Measurements from ENCODE around the gene TAB2. TPM values are rescaled to one million over a fixed set of nuclear protein-coding genes. Genes with fewer than 3 reads are reported as not detected.
"Not testable (repeated sequence)": the region's sequence is repeated elsewhere in the genome, so short reads cannot be mapped to it uniquely, and the experiment has no call there.

TAB2 gene
- total RNA-seq, 2 experiments from 2014 or later, result 120 to 138 TPM

GRCh38 chr6:149316740-149317643 lies 520 bp upstream of the TAB2 start:
- H3K36me3 Mint-ChIP-seq, result peaks cover 35% of the 10 kb centered on the region
- ATAC-seq (peak; percentile 74), DNase-seq (peak; percentile 94)
- CTCF ChIA-PET, result interaction anchor here (0.8 to 2.8 kb wide), 14 partner anchors 16 to 289 kb away, joined by 3 to 7 read pairs (median 4); no protein-coding TSS in a partner anchor
- peak overlapping the region; percentile 89 for H3K27ac Mint-ChIP-seq
- H3K27me3 Mint-ChIP-seq, result no peaks in the 10 kb centered on the region
- peak overlapping the region; percentile 92 for H3K4me3 Mint-ChIP-seq
- peaks cover 25% of the 10 kb centered on the region for H3K4me1 Mint-ChIP-seq
- peaks cover 7% of the 10 kb centered on the region for H3K9me3 Mint-ChIP-seq (ENCODE audit: low read depth)

- peak; percentile 82 for DNase-seq
- CTCF ChIA-PET, result interaction anchor here (1.3 to 1.5 kb wide), 4 partner anchors 16 to 233 kb away, joined by 3 to 5 read pairs (median 4); no protein-coding TSS in a partner anchor
- H3K27me3 Mint-ChIP-seq, result no peaks in the 10 kb centered on the region
- H3K4me1 Mint-ChIP-seq, result peaks cover 40% of the 10 kb centered on the region
- H3K36me3 Mint-ChIP-seq, result peaks cover 38% of the 10 kb centered on the region
- ATAC-seq, result peak; percentile 29
- H3K27ac Mint-ChIP-seq, result peak overlapping the region; percentile 91
- peaks cover under 1% of the 10 kb centered on the region for H3K9me3 Mint-ChIP-seq (ENCODE audit: low read depth)
- H3K4me3 Mint-ChIP-seq, result peak overlapping the region; percentile 92
These were observed 1.2 kb downstream of the TAB2 start for GRCh38 chr6:149318581-149319286.

GRCh38 chr6:149319422-149319821 lies 1.9 kb downstream of the TAB2 start:
- DNase-seq, result no peak
- Mint-ChIP-seq H3K36me3 (peaks cover 42% of the 10 kb centered on the region), H3K9me3 (ENCODE audit: low read depth) (no peaks in the 10 kb centered on the region), H3K27ac (peak overlapping the region; percentile 91), H3K4me1 (peaks cover 41% of the 10 kb centered on the region), H3K27me3 (no peaks in the 10 kb centered on the region), H3K4me3 (peak overlapping the region; percentile 92)
- CTCF ChIA-PET, result interaction anchor here (1.0 to 1.5 kb wide), 3 partner anchors 15 to 234 kb away, joined by 3 to 5 read pairs (median 3); no protein-coding TSS in a partner anchor
- no peak for ATAC-seq

- peaks cover 43% of the 10 kb centered on the region for H3K4me1 Mint-ChIP-seq
- H3K27ac Mint-ChIP-seq, result peak overlapping the region; percentile 91
- not testable (repeated sequence) for ATAC-seq; H3K27me3 Mint-ChIP-seq; DNase-seq; H3K9me3 Mint-ChIP-seq (ENCODE audit: low read depth)
- CTCF ChIA-PET, result interaction anchor here (1.0 to 1.5 kb wide), 3 partner anchors 15 to 235 kb away, joined by 3 to 5 read pairs (median 3); no protein-coding TSS in a partner anchor
- peak overlapping the region; percentile 92 for H3K4me3 Mint-ChIP-seq
- peaks cover 43% of the 10 kb centered on the region for H3K36me3 Mint-ChIP-seq
These were observed 2.5 kb downstream of the TAB2 start for GRCh38 chr6:149320016-149320415.

GRCh38 chr6:149320796-149321195 lies 3.3 kb downstream of the TAB2 start:
- H3K27ac Mint-ChIP-seq, result peak overlapping the region; percentile 91
- H3K36me3 Mint-ChIP-seq, result peaks cover 44% of the 10 kb centered on the region
- peaks cover 46% of the 10 kb centered on the region for H3K4me1 Mint-ChIP-seq
- H3K4me3 Mint-ChIP-seq, result peak overlapping the region; percentile 92
- ATAC-seq (no peak), DNase-seq (no peak)
- no peaks in the 10 kb centered on the region for H3K9me3 Mint-ChIP-seq (ENCODE audit: low read depth)
- H3K27me3 Mint-ChIP-seq, result no peaks in the 10 kb centered on the region
- CTCF ChIA-PET, result interaction anchor here (1.1 to 3.5 kb wide), 3 partner anchors 12 to 288 kb away, joined by 3 to 23 read pairs (median 3); no protein-coding TSS in a partner anchor

GRCh38 chr6:149323353-149323752 lies 5.8 kb downstream of the TAB2 start:
- CTCF ChIA-PET, result interaction anchor here (0.6 to 3.5 kb wide), 6 partner anchors 12 to 238 kb away, joined by 3 to 23 read pairs (median 4); no protein-coding TSS in a partner anchor
- Mint-ChIP-seq H3K27me3 (no peaks in the 10 kb centered on the region), H3K4me3 (peak overlapping the region; percentile 60), H3K9me3 (ENCODE audit: low read depth) (no peaks in the 10 kb centered on the region), H3K27ac (peak overlapping the region; percentile 84), H3K4me1 (peaks cover 60% of the 10 kb centered on the region), H3K36me3 (peaks cover 55% of the 10 kb centered on the region)
- ATAC-seq (no peak), DNase-seq (no peak)

GRCh38 chr6:149323925-149324324 lies 6.4 kb downstream of the TAB2 start:
- ATAC-seq (no peak), DNase-seq (no peak)
- H3K27me3 Mint-ChIP-seq, result no peaks in the 10 kb centered on the region
- H3K9me3 Mint-ChIP-seq (ENCODE audit: low read depth), result no peaks in the 10 kb centered on the region
- peak overlapping the region; percentile 60 for H3K4me3 Mint-ChIP-seq
- CTCF ChIA-PET, result interaction anchor here (1.4 to 3.5 kb wide), 4 partner anchors 12 to 159 kb away, joined by 4 to 23 read pairs (median 6); no protein-coding TSS in a partner anchor
- H3K36me3 Mint-ChIP-seq, result peaks cover 55% of the 10 kb centered on the region
- peaks cover 66% of the 10 kb centered on the region for H3K4me1 Mint-ChIP-seq
- H3K27ac Mint-ChIP-seq, result peak overlapping the region; percentile 84

- CTCF ChIA-PET, result interaction anchor here (2.4 to 3.5 kb wide), 3 partner anchors 11 to 108 kb away, joined by 6 to 23 read pairs (median 8); no protein-coding TSS in a partner anchor
- H3K27ac Mint-ChIP-seq, result peak overlapping the region; percentile 72
- peak overlapping the region; percentile 30 for H3K4me3 Mint-ChIP-seq
- DNase-seq (no peak), ATAC-seq (peak; percentile 26)
- no peaks in the 10 kb centered on the region for H3K9me3 Mint-ChIP-seq (ENCODE audit: low read depth)
- no peaks in the 10 kb centered on the region for H3K27me3 Mint-ChIP-seq
- peaks cover 71% of the 10 kb centered on the region for H3K4me1 Mint-ChIP-seq
- H3K36me3 Mint-ChIP-seq, result peaks cover 50% of the 10 kb centered on the region
These were observed 6.9 kb downstream of the TAB2 start for GRCh38 chr6:149324428-149324827.

GRCh38 chr6:149325648-149326236 lies 8.2 kb downstream of the TAB2 start:
- no peak overlapping the region for H3K4me3 Mint-ChIP-seq
- CTCF ChIA-PET, result interaction anchor here (0.6 to 2.7 kb wide), 4 partner anchors 9 to 106 kb away, joined by 3 to 8 read pairs (median 7); no protein-coding TSS in a partner anchor
- H3K4me1 Mint-ChIP-seq, result peaks cover 81% of the 10 kb centered on the region
- H3K9me3 Mint-ChIP-seq (ENCODE audit: low read depth), result no peaks in the 10 kb centered on the region
- H3K27me3 Mint-ChIP-seq, result no peaks in the 10 kb centered on the region
- H3K36me3 Mint-ChIP-seq, result peaks cover 48% of the 10 kb centered on the region
- H3K27ac Mint-ChIP-seq, result no peak overlapping the region
- DNase-seq, result no peak
- no peak for ATAC-seq

GRCh38 chr6:149327638-149328037 lies 10.1 kb downstream of the TAB2 start:
- CTCF ChIA-PET, result interaction anchor here (0.7 to 1.0 kb wide), 2 partner anchors 10 to 104 kb away, joined by 4 read pairs; no protein-coding TSS in a partner anchor
- Mint-ChIP-seq H3K9me3 (ENCODE audit: low read depth) (no peaks in the 10 kb centered on the region), H3K36me3 (peaks cover 41% of the 10 kb centered on the region), H3K4me3 (no peak overlapping the region), H3K4me1 (peaks cover 85% of the 10 kb centered on the region), H3K27me3 (no peaks in the 10 kb centered on the region), H3K27ac (no peak overlapping the region)
- ATAC-seq (no peak), DNase-seq (no peak)

GRCh38 chr6:149328083-149328482 lies 10.6 kb downstream of the TAB2 start:
- Mint-ChIP-seq H3K4me1 (peaks cover 84% of the 10 kb centered on the region), H3K27me3 (no peaks in the 10 kb centered on the region), H3K4me3 (no peak overlapping the region), H3K27ac (peak overlapping the region; percentile 25), H3K36me3 (peaks cover 37% of the 10 kb centered on the region), H3K9me3 (ENCODE audit: low read depth) (no peaks in the 10 kb centered on the region)
- DNase-seq (no peak), ATAC-seq (no peak)
- CTCF ChIA-PET, result interaction anchor here (0.7 to 1.0 kb wide), 2 partner anchors 10 to 104 kb away, joined by 4 read pairs; no protein-coding TSS in a partner anchor

GRCh38 chr6:149329529-149329928 lies 12.0 kb downstream of the TAB2 start:
- H3K4me1 Mint-ChIP-seq, result peaks cover 86% of the 10 kb centered on the region
- no peaks in the 10 kb centered on the region for H3K27me3 Mint-ChIP-seq
- H3K27ac Mint-ChIP-seq, result peak overlapping the region; percentile 8
- no peaks in the 10 kb centered on the region for H3K9me3 Mint-ChIP-seq (ENCODE audit: low read depth)
- CTCF ChIA-PET, result no interaction called here
- peak overlapping the region; percentile 2 for H3K4me3 Mint-ChIP-seq
- DNase-seq (no peak), ATAC-seq (peak; percentile 57)
- peaks cover 29% of the 10 kb centered on the region for H3K36me3 Mint-ChIP-seq
